Sigmoid colon (tissue), 7 donors: ENCODE results near the gene DDIT3. TPM values are rescaled to one million over a fixed set of nuclear protein-coding genes. Genes with fewer than 3 reads are reported as not detected.

Experiments
- DNase-seq: peaks from one replicate; pipeline ENCODE4 v3.0.0-alpha.2; 2019
- H3K27ac ChIP-seq, 4 donors: fragments of 200-600 bp; sonication (generic); one replicate each; pipeline ENCODE4 v1.5.1; 2016 to 2019; ENCODE audit warnings: mild to moderate bottlenecking in 1 of 4
- H3K27me3 ChIP-seq, 3 donors: fragments of 200-600 bp; sonication (generic); one replicate each; pipeline ENCODE4 v1.5.1; 2019; ENCODE audit warnings: mild to moderate bottlenecking in 1 of 3
- H3K36me3 ChIP-seq, 4 donors: fragments of 200-600 bp; sonication (generic); one replicate each; pipeline ENCODE4 v1.5.1; 2016 to 2019
- H3K4me1 ChIP-seq, 4 donors: fragments of 200-600 bp; sonication (generic); one replicate each; pipeline ENCODE4 v1.5.1; 2017 to 2019
- H3K4me3 ChIP-seq, 4 donors: fragments of 200-600 bp; sonication (generic); one replicate each; pipeline ENCODE4 v1.5.1; 2017 to 2019; ENCODE audit warnings: mild to moderate bottlenecking in 2 of 4, moderate library complexity in 1 of 4
- H3K9me3 ChIP-seq, 4 donors: fragments of 200-600 bp in 3 of 4; sonication (generic) in 3 of 4; one replicate each; pipeline versions ENCODE4 v1.5.1 to v1.6.1; 2013 to 2019
- CTCF ChIP-seq, 4 experiments: fragments of 450-650 bp in 3 of 4; fragments of 200-600 bp in 1 of 4; IDR thresholded peaks; one replicate each; pipeline ENCODE4 v1.5.1; 2016 to 2019; ENCODE audit warnings: antibody characterized with exemption in 4 of 4, mild to moderate bottlenecking in 3 of 4, moderate library complexity in 2 of 4
- EP300 ChIP-seq, 4 donors: sonication (generic); formaldehyde crosslinking; IDR thresholded peaks; one replicate each; pipeline ENCODE4 v1.6.1; 2017; ENCODE audit warnings: antibody characterized with exemption in 4 of 4
- POLR2A ChIP-seq, 2 donors: fragments of 450-650 bp; IDR thresholded peaks; one replicate each; pipeline ENCODE4 v1.6.1; 2016; ENCODE audit warnings: antibody characterized with exemption in 2 of 2, mild to moderate bottlenecking in 2 of 2, moderate library complexity in 2 of 2
- POLR2AphosphoS5 ChIP-seq, 4 donors: sonication (generic); formaldehyde crosslinking; IDR thresholded peaks; one replicate each; pipeline ENCODE4 v1.6.1; 2017; ENCODE audit warnings: antibody characterized with exemption in 4 of 4
- WGBS, 2 donors: extraction: QIAGEN DNeasy Blood & Tissue Kit; methylation state at CpG; one replicate each; pipeline ENCODE4 v1.1.7; 2013; 5-methylcytosine and 5-hydroxymethylcytosine counted together
- intact Hi-C: fragments of 100-400 bp; cut with DNase I; formaldehyde crosslinking; loops from one replicate; pipeline ENCODE4 v1.15.1; 2023
- polyA plus RNA-seq, 3 donors: library from polyadenylated mRNA; stranded (reverse); fragments of 200-250 nt; gene quantifications; one replicate each; pipeline ENCODE4 v1.2.3, GENCODE V29; 2013
- total RNA-seq, 4 donors: library from RNA; depleted of rRNA; stranded (reverse); fragments of >200 nt; gene quantifications; one replicate each; pipeline ENCODE4 v1.1.0, GENCODE V29; 2016
- donor health status: healthy with polysubstance abuse.
- donor health status: Bipolar disorder and iron deficiency.
- donor health status: healthy.

Gene DDIT3
- total and polyA plus RNA-seq, 7 donors, result 30.7 to 52.9 (median 43.3) TPM

GRCh38 chr12:57474430-57474829, 45.9 kb downstream of the DDIT3 start:
- intact Hi-C loops, result no loop called here
- H3K27me3 ChIP-seq, result peaks cover 27 to 81% (median 44%) of the 10 kb centered on the region in 3 donors
- no peak for DNase-seq
- no peak overlapping the region for H3K27ac ChIP-seq
- H3K9me3 ChIP-seq, result no peaks in the 10 kb centered on the region
- peaks cover 0 to 20% (median 17%) of the 10 kb centered on the region in 4 donors for H3K4me1 ChIP-seq
- 60 to 82% methylated on average over 8 of the region's 8 CpGs for WGBS, 2 donors
- H3K4me3 ChIP-seq, result no peak overlapping the region
- TF ChIP-seq POLR2AphosphoS5 (IDR thresholded peaks at IDR 0.05), result no peak
- no peak for TF ChIP-seq CTCF (IDR thresholded peaks at IDR 0.05)
- TF ChIP-seq POLR2A (IDR thresholded peaks at IDR 0.05), result no peak
- TF ChIP-seq EP300 (IDR thresholded peaks at IDR 0.05), result no peak
- no peaks in the 10 kb centered on the region for H3K36me3 ChIP-seq

DNA sequence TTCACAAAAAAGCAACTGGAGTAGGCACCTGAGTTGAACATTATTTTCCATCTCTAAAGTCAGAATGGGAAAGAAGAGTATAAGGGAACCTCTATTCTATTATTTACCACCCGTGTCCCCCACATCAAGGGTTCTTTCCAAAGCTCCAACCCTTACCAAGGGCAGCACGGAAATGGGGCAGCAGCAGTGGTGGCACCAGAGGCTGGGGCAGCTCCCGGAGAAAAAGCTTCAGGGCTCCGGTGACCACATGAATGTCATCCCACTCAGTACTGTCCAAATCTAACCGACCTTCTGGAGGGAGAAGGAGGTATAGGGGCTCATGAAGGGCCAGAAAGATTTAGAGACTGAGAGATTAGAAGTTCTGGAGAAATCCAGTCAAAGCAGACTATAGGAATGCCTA, 46.4 kb downstream of the DDIT3 start:
- no peak for DNase-seq
- Histone ChIP-seq H3K9me3 (no peaks in the 10 kb centered on the region), H3K4me1 (peaks cover 0 to 20% (median 17%) of the 10 kb centered on the region in 4 donors), H3K27ac (no peak overlapping the region), H3K4me3 (no peak overlapping the region), H3K27me3 (peaks cover 27 to 84% (median 44%) of the 10 kb centered on the region in 3 donors), H3K36me3 (no peaks in the 10 kb centered on the region)
- WGBS, 2 donors, result 86 to 91% methylated on average over 5 of the region's 5 CpGs
- intact Hi-C loops, result no loop called here
- TF ChIP-seq CTCF (IDR thresholded peaks at IDR 0.05), result no peak
- TF ChIP-seq POLR2A (IDR thresholded peaks at IDR 0.05), result no peak
- TF ChIP-seq POLR2AphosphoS5 (IDR thresholded peaks at IDR 0.05), result no peak
- TF ChIP-seq EP300 (IDR thresholded peaks at IDR 0.05), result no peak

- peaks cover 27 to 84% (median 44%) of the 10 kb centered on the region in 3 donors for H3K27me3 ChIP-seq
- no peak for DNase-seq
- no peak overlapping the region for H3K27ac ChIP-seq
- no peaks in the 10 kb centered on the region for H3K36me3 ChIP-seq
- no peak overlapping the region for H3K4me3 ChIP-seq
- H3K4me1 ChIP-seq, result peaks cover 0 to 20% (median 17%) of the 10 kb centered on the region in 4 donors
- 44 to 72% methylated on average over 3 of the region's 3 CpGs for WGBS, 2 donors
- intact Hi-C loops, result no loop called here
- no peaks in the 10 kb centered on the region for H3K9me3 ChIP-seq
- TF ChIP-seq EP300 (IDR thresholded peaks at IDR 0.05) (no peak), POLR2AphosphoS5 (IDR thresholded peaks at IDR 0.05) (no peak), POLR2A (IDR thresholded peaks at IDR 0.05) (no peak), CTCF (IDR thresholded peaks at IDR 0.05) (no peak)
These were observed 46.9 kb downstream of the DDIT3 start for GRCh38 chr12:57473392-57473791.

- no peak for TF ChIP-seq POLR2AphosphoS5 (IDR thresholded peaks at IDR 0.05)
- no peak for TF ChIP-seq POLR2A (IDR thresholded peaks at IDR 0.05)
- no peak for TF ChIP-seq EP300 (IDR thresholded peaks at IDR 0.05)
- TF ChIP-seq CTCF (IDR thresholded peaks at IDR 0.05), result no peak
- no peaks in the 10 kb centered on the region for H3K9me3 ChIP-seq
- H3K27me3 ChIP-seq, result peaks cover 25 to 79% (median 35%) of the 10 kb centered on the region in 3 donors
- no peak for DNase-seq
- no peak overlapping the region for H3K27ac ChIP-seq
- no peak overlapping the region for H3K4me3 ChIP-seq
- peaks cover 0 to 20% (median 17%) of the 10 kb centered on the region in 4 donors for H3K4me1 ChIP-seq
- H3K36me3 ChIP-seq, result no peaks in the 10 kb centered on the region
- intact Hi-C loops, result no loop called here
- WGBS, 2 donors, result 92 to 95% methylated on average over 3 of the region's 3 CpGs
These were observed 47.9 kb downstream of the DDIT3 start for GRCh38 chr12:57472391-57472790.

- no peak overlapping the region for H3K27ac ChIP-seq
- H3K36me3 ChIP-seq, result no peaks in the 10 kb centered on the region
- H3K4me1 ChIP-seq, result peaks cover 0 to 20% (median 17%) of the 10 kb centered on the region in 4 donors
- H3K9me3 ChIP-seq, result no peaks in the 10 kb centered on the region
- H3K4me3 ChIP-seq, result no peak overlapping the region
- no peak for DNase-seq
- intact Hi-C loops, result no loop called here
- H3K27me3 ChIP-seq, result peaks cover 18 to 72% (median 29%) of the 10 kb centered on the region in 3 donors
- no peak for TF ChIP-seq EP300 (IDR thresholded peaks at IDR 0.05)
- 90 to 96% methylated on average over 3 of the region's 3 CpGs for WGBS, 2 donors
These were observed 48.7 kb downstream of the DDIT3 start for GRCh38 chr12:57471661-57472060.
